MM.1S (cell line): Measurements from ENCODE around the gene GPR179.

Source experiments
- EZH2 ChIP-seq: fragments of 300-600 bp; sonication (generic); optimal IDR thresholded peaks from 2 replicates; pipeline ENCODE3; 2017; ENCODE audit warnings: low read depth, mild to moderate bottlenecking, antibody characterized with exemption, low read length, mixed read lengths
- EZH2phosphoT487 ChIP-seq: fragments of 300-600 bp; sonication (generic); IDR thresholded peaks from 2 replicates; pipeline ENCODE4 v1.6.1; 2018; ENCODE audit warnings: antibody characterized with exemption, low read length
- TF ChIP-seq, protein P1 (sequence below): fragments of 300-600 bp; sonication (generic); IDR thresholded peaks from 2 replicates; pipeline ENCODE4 v1.5.1; 2016; ENCODE audit warnings: antibody characterized with exemption, low read length, mixed read lengths

DNA sequence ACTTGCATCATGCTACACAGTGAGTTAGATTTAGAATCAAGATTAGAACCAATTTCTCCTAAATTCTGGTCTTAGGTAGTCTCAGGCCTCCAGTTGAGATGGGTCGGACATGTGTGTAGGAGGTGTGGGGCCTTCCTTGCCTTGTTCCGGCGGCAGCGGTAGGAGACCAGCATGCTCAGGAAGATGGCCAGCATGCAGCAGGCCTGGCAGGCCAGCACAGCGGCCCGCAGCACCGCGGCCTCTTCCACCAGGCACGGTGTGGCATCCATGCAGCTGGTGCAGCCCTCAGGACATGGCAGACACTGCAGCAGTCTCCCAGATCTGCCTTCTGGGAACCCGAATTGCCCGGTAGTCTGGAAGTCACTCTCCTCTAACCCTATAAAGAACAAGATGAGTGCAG lies 6.9 kb downstream of the GPR179 start:
- TF ChIP-seq, protein P1, sequence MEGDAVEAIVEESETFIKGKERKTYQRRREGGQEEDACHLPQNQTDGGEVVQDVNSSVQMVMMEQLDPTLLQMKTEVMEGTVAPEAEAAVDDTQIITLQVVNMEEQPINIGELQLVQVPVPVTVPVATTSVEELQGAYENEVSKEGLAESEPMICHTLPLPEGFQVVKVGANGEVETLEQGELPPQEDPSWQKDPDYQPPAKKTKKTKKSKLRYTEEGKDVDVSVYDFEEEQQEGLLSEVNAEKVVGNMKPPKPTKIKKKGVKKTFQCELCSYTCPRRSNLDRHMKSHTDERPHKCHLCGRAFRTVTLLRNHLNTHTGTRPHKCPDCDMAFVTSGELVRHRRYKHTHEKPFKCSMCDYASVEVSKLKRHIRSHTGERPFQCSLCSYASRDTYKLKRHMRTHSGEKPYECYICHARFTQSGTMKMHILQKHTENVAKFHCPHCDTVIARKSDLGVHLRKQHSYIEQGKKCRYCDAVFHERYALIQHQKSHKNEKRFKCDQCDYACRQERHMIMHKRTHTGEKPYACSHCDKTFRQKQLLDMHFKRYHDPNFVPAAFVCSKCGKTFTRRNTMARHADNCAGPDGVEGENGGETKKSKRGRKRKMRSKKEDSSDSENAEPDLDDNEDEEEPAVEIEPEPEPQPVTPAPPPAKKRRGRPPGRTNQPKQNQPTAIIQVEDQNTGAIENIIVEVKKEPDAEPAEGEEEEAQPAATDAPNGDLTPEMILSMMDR, result no peak
- no peak for TF ChIP-seq EZH2phosphoT487
- TF ChIP-seq EZH2, result no peak
